H1 (cell line): Measurements from ENCODE around the gene RETSAT. TPM values are rescaled to one million over a fixed set of nuclear protein-coding genes. Genes with fewer than 3 reads are reported as not detected.

ENCODE experiments used
- CTCF ChIA-PET: fragments of 300-600 bp; sonication (Branson Sonifier 250); formaldehyde crosslinking; loops from one replicate; lab custom pipeline; 2021; ENCODE audit not compliant: partially characterized antibody; lab: Charles Lee
- POLR2A ChIA-PET: fragments of 300-600 bp; sonication (Branson Sonifier 250); formaldehyde crosslinking; loops from one replicate; lab custom pipeline; 2021; ENCODE audit warnings: inconsistent platforms; ENCODE audit not compliant: partially characterized antibody; lab: Charles Lee
- DNase-seq, 2 experiments: peaks; one replicate each; pipeline versions ENCODE4 v3.0.0 to v3.0.0-alpha.2; 2010 to 2022; ENCODE audit warnings: low spot score in 2 of 2, low read depth in 1 of 2, mixed read lengths in 1 of 2
- FAIRE-seq: peaks from 2 replicates; lab custom pipeline; 2011; peaks lifted over from hg19 to GRCh38; lab: Jason Lieb, UNC
- H2AFZ ChIP-seq: 2 replicates; pipeline ENCODE4 v1.8.1; 2012; ENCODE audit warnings: low read length, inconsistent platforms
- H2AK5ac ChIP-seq: 2 replicates; pipeline ENCODE4 v1.6.1; 2013; ENCODE audit warnings: low read depth, low read length
- H2BK120ac ChIP-seq: replicated peaks from 2 replicates; pipeline ENCODE3; 2013; ENCODE audit warnings: low read depth, low read length, inconsistent platforms
- H2BK12ac ChIP-seq: 2 replicates; pipeline ENCODE4 v1.6.1; 2013; ENCODE audit warnings: low read depth, low read length
- H2BK15ac ChIP-seq: 2 replicates; pipeline ENCODE4 v1.6.1; 2013; ENCODE audit warnings: low read length
- H2BK20ac ChIP-seq: 2 replicates; pipeline ENCODE4 v1.6.1; 2013; ENCODE audit warnings: low read length
- H2BK5ac ChIP-seq: 2 replicates; pipeline ENCODE4 v1.6.1; 2013; ENCODE audit warnings: low read depth, low read length
- H3K14ac ChIP-seq: 2 replicates; pipeline ENCODE4 v1.6.1; 2013; ENCODE audit warnings: inconsistent platforms; ENCODE audit not compliant: insufficient read length
- H3K18ac ChIP-seq: 2 replicates; pipeline ENCODE4 v1.6.1; 2013; ENCODE audit warnings: low read length; ENCODE audit errors: extremely low read depth
- H3K23ac ChIP-seq: 2 replicates; pipeline ENCODE4 v1.6.1; 2013; ENCODE audit warnings: inconsistent platforms; ENCODE audit not compliant: insufficient read length
- H3K23me2 ChIP-seq: 2 replicates; pipeline ENCODE4 v1.6.1; 2013; ENCODE audit warnings: low read depth, low read length
- H3K27ac ChIP-seq: 2 replicates; pipeline ENCODE4 v1.6.1; 2011; ENCODE audit warnings: low read depth, low read length, inconsistent platforms
- H3K27me3 ChIP-seq, 4 experiments: replicated peaks in 1 of 4; 1 replicate in 1 of 4; 2 replicates in 3 of 4; pipeline versions ENCODE4 v1.6.1 to v1.8.1; 2011 to 2013; ENCODE audit warnings: low read length in 3 of 4, mild to moderate bottlenecking in 3 of 4, inconsistent platforms in 2 of 4, mixed read lengths in 2 of 4, moderate library complexity in 1 of 4; ENCODE audit not compliant: control insufficient read depth in 3 of 4, insufficient read depth in 3 of 4; ENCODE audit errors: extremely low read depth in 1 of 4
- H3K36me3 ChIP-seq, 4 experiments: 2 replicates each; pipeline versions ENCODE4 v1.6.1 to v1.8.1; 2011 to 2013; ENCODE audit warnings: mild to moderate bottlenecking in 4 of 4, low read length in 3 of 4, moderate library complexity in 2 of 4, control low read depth in 1 of 4, inconsistent platforms in 1 of 4; ENCODE audit not compliant: insufficient read depth in 4 of 4, control insufficient read depth in 2 of 4
- H3K4ac ChIP-seq: replicated peaks from 2 replicates; pipeline ENCODE3; 2013; ENCODE audit warnings: low read length, low read depth, mixed read lengths, inconsistent platforms; ENCODE audit not compliant: insufficient read length
- H3K4me1 ChIP-seq, 4 experiments: replicated peaks in 1 of 4; 1 replicate in 1 of 4; 2 replicates in 3 of 4; pipeline versions ENCODE4 v1.6.1 to v1.8.1; 2011 to 2013; ENCODE audit warnings: low read length in 3 of 4, inconsistent platforms in 2 of 4, mixed read lengths in 1 of 4; ENCODE audit not compliant: insufficient read depth in 4 of 4, control insufficient read depth in 3 of 4
- H3K4me2 ChIP-seq, 2 experiments: 2 replicates each; pipeline versions ENCODE4 v1.6.1 to v1.8.1; 2011 to 2013; ENCODE audit warnings: low read depth in 2 of 2, low read length in 2 of 2, control low read depth in 1 of 2, inconsistent platforms in 1 of 2, mild to moderate bottlenecking in 1 of 2; ENCODE audit not compliant: insufficient read depth in 1 of 2
- H3K4me3 ChIP-seq, 4 experiments: fragments of 200-600, 300-600 bp in 1 of 4; sonication (generic), shearing (Covaris generic), sonication (Bioruptor Twin) in 1 of 4; 2 replicates each; pipeline versions ENCODE4 v1.5.1 to v1.8.1; 2011 to 2016; ENCODE audit warnings: low read length in 4 of 4, low read depth in 3 of 4, control low read depth in 2 of 4, inconsistent platforms in 2 of 4, mild to moderate bottlenecking in 2 of 4, mixed read lengths in 1 of 4, moderate library complexity in 1 of 4; ENCODE audit not compliant: insufficient read depth in 2 of 4; ENCODE audit errors: extremely low read depth in 1 of 4
- H3K56ac ChIP-seq: replicated peaks from 2 replicates; pipeline ENCODE3; 2013; ENCODE audit warnings: low read depth, mild to moderate bottlenecking, mixed read lengths, low read length, inconsistent platforms; ENCODE audit not compliant: insufficient read length
- H3K79me1 ChIP-seq: 2 replicates; pipeline ENCODE4 v1.6.1; 2013; ENCODE audit warnings: low read depth, low read length, control low read depth
- H3K79me2 ChIP-seq, 2 experiments: 2 replicates each; pipeline versions ENCODE4 v1.6.1 to v1.8.1; 2012 to 2013; ENCODE audit warnings: low read length in 2 of 2, mild to moderate bottlenecking in 2 of 2, inconsistent platforms in 1 of 2; ENCODE audit not compliant: insufficient read depth in 2 of 2, control insufficient read depth in 1 of 2
- H3K9ac ChIP-seq, 4 experiments: replicated peaks in 1 of 4; 1 replicate in 1 of 4; 2 replicates in 3 of 4; pipeline versions ENCODE4 v1.6.1 to v1.8.1; 2011 to 2013; ENCODE audit warnings: low read depth in 3 of 4, low read length in 3 of 4, control low read depth in 2 of 4, mild to moderate bottlenecking in 2 of 4, moderate library complexity in 2 of 4, inconsistent platforms in 1 of 4; ENCODE audit errors: extremely low read depth in 1 of 4
- H3K9me3 ChIP-seq, 2 experiments: 2 replicates each; pipeline versions ENCODE4 v1.6.1 to v1.8.1; 2012 to 2013; ENCODE audit warnings: mild to moderate bottlenecking in 2 of 2, moderate library complexity in 2 of 2, control low read depth in 1 of 2, inconsistent platforms in 1 of 2, low read depth in 1 of 2, low read length in 1 of 2, mixed read lengths in 1 of 2; ENCODE audit not compliant: insufficient read depth in 2 of 2
- H4K20me1 ChIP-seq, 2 experiments: replicated peaks in 1 of 2; 2 replicates each; pipeline versions ENCODE3 to v1.8.1; 2011 to 2013; ENCODE audit warnings: inconsistent platforms in 2 of 2, low read length in 2 of 2, mild to moderate bottlenecking in 1 of 2; ENCODE audit not compliant: insufficient read depth in 2 of 2, control insufficient read depth in 1 of 2
- H4K5ac ChIP-seq: 2 replicates; pipeline ENCODE4 v1.6.1; 2013; ENCODE audit warnings: low read length, low read depth, mixed read lengths, inconsistent platforms; ENCODE audit not compliant: insufficient read length
- H4K8ac ChIP-seq: 2 replicates; pipeline ENCODE4 v1.8.0; 2013; ENCODE audit warnings: mild to moderate bottlenecking, moderate library complexity, low read length, inconsistent platforms; ENCODE audit not compliant: insufficient read depth; ENCODE audit errors: extremely low read depth
- H4K91ac ChIP-seq: replicated peaks from 2 replicates; pipeline ENCODE3; 2013; ENCODE audit warnings: low read length, mixed read lengths, inconsistent platforms; ENCODE audit not compliant: insufficient read length
- BACH1 ChIP-seq: IDR thresholded peaks from 2 replicates; pipeline ENCODE4 v1.6.1; 2012; ENCODE audit warnings: low read length, improper control_type of control experiment
- BRCA1 ChIP-seq: IDR thresholded peaks from 2 replicates; pipeline ENCODE4 v1.6.1; 2012; ENCODE audit warnings: low read depth, low read length, improper control_type of control experiment
- CBX8 ChIP-seq: fragments of 300-800, 300-1000 bp; sonication (generic); IDR thresholded peaks from 2 replicates; pipeline ENCODE4 v1.7.1; 2016; ENCODE audit warnings: low read depth, low read length, borderline replicate concordance
- CHD2 ChIP-seq: IDR thresholded peaks from 2 replicates; pipeline ENCODE4 v1.6.1; 2012; ENCODE audit warnings: low read length, improper control_type of control experiment
- CREB1 ChIP-seq: IDR thresholded peaks from 2 replicates; pipeline ENCODE4 v1.6.1; 2012; ENCODE audit warnings: inconsistent platforms
- EP300 ChIP-seq, 2 experiments: IDR thresholded peaks; 1 replicate in 1 of 2; 2 replicates in 1 of 2; pipeline ENCODE4 v1.6.1; 2011 to 2012; ENCODE audit warnings: low read depth in 2 of 2, low read length in 2 of 2, mild to moderate bottlenecking in 2 of 2, borderline replicate concordance in 1 of 2, inconsistent platforms in 1 of 2, moderate library complexity in 1 of 2
- NANOG ChIP-seq: IDR thresholded peaks from 2 replicates; pipeline ENCODE4 v1.6.1; 2011; ENCODE audit warnings: low read length, low read depth, mild to moderate bottlenecking, inconsistent platforms; ENCODE audit not compliant: insufficient read depth, poor library complexity, severe bottlenecking
- NRF1 ChIP-seq: IDR thresholded peaks from 2 replicates; pipeline ENCODE4 v1.6.1; 2011; ENCODE audit warnings: mild to moderate bottlenecking, low read depth, low read length, improper control_type of control experiment
- RAD21 ChIP-seq, 2 experiments: IDR thresholded peaks in 1 of 2; conservative IDR thresholded peaks in 1 of 2; 2 replicates each; pipeline ENCODE4 v1.6.1; 2011; ENCODE audit warnings: low read depth in 2 of 2, low read length in 2 of 2, improper control_type of control experiment in 1 of 2, inconsistent platforms in 1 of 2, mild to moderate bottlenecking in 1 of 2, moderate library complexity in 1 of 2
- RNF2 ChIP-seq: fragments of 200-900, 300-1000 bp; sonication (generic); IDR thresholded peaks from 2 replicates; pipeline ENCODE4 v1.7.1; 2016; ENCODE audit warnings: borderline replicate concordance, low read depth, mild to moderate bottlenecking, antibody characterized with exemption, low read length; ENCODE audit not compliant: poor library complexity, severe bottlenecking; ENCODE audit errors: missing control alignments
- TCF12 ChIP-seq: IDR thresholded peaks from 2 replicates; pipeline ENCODE4 v1.6.1; 2011; ENCODE audit warnings: low read depth, mild to moderate bottlenecking, low read length
- YY1 ChIP-seq: IDR thresholded peaks from 2 replicates; pipeline ENCODE4 v1.6.1; 2011; ENCODE audit warnings: low read depth, mild to moderate bottlenecking, low read length
- WGBS, 2 experiments: shearing (Covaris generic) in 1 of 2; methylation state at CpG; one replicate each; pipeline versions ENCODE4 v1.1.6 to v1.1.7; 2013 to 2015; ENCODE audit warnings: low lambda C conversion rate in 2 of 2, mixed read lengths in 2 of 2, inconsistent platforms in 1 of 2, low coverage in 1 of 2, missing lambda C conversion rate in 1 of 2; ENCODE audit not compliant: insufficient replicate concordance in 2 of 2, insufficient coverage in 1 of 2, insufficient read length in 1 of 2; ENCODE audit errors: extremely low coverage in 1 of 2, missing lambda C conversion rate in 1 of 2; 5-methylcytosine and 5-hydroxymethylcytosine counted together
- polyA plus RNA-seq, 7 experiments: library from polyadenylated mRNA; depleted of rRNA in 3 of 7; stranded (reverse) in 5 of 7; unstranded in 2 of 7; fragments of >200 nt in 5 of 7; fragments of 200-250 nt in 2 of 7; gene quantifications; 1 replicate in 5 of 7; 2 replicates in 1 of 7; 4 replicates in 1 of 7; pipeline versions ENCODE4 v1.2.1 to v1.2.3, GENCODE V29; 2011 to 2013; ENCODE audit warnings: missing spikeins in 2 of 7, mixed read lengths in 2 of 7
- total RNA-seq: library from RNA; stranded (reverse); fragmentation: NEBNext Ultra II Directional; extraction: Animal tissue kit (Norgen Biotek cat#: 25700); gene quantifications from 2 replicates; pipeline ENCODE4 v1.2.1, GENCODE V29; 2021

RETSAT gene
- total and polyA plus RNA-seq, 2 of the 8 experiments (the other 6 are each of a cell fraction or from before 2014, with no cell fraction given): 15.8 to 16.7 TPM

DNA sequence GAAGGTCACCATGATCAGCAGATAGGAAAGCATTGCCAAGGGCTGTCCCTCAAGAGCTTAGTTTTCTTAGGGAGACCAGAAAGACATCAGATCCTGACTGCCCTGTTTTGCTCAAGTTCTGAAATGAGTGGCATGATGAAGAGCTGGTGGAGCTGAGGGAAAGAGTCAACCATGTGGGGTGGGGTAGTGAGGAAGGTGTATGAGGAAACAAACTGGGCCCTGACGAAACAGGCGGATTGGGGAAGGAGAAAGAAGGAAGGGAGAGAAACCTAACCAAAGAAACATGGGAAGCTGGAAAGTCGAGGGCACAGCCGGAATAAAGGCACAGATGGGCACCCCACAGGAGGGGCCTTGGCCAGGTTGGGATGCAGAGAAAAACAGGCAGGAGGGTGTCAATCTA is 34.5 kb downstream of the RETSAT start:
- H3K27me3 ChIP-seq: no peaks in the 10 kb centered on the region
- FAIRE-seq (no peak), DNase-seq (no peak)
- no peaks in the 10 kb centered on the region for H3K9me3 ChIP-seq
- H3K79me1 ChIP-seq: peaks cover 8% of the 10 kb centered on the region
- peaks cover 3 to 11% of the 10 kb centered on the region in 2 experiments for H4K20me1 ChIP-seq
- no peak overlapping the region for H2BK12ac ChIP-seq
- H2BK15ac ChIP-seq: no peak overlapping the region
- no peak overlapping the region for H3K4ac ChIP-seq
- no peak overlapping the region for H3K27ac ChIP-seq
- no peaks in the 10 kb centered on the region; a peak in 1 of 4 replicates for H3K79me2 ChIP-seq
- H3K23me2 ChIP-seq: no peaks in the 10 kb centered on the region
- no peak overlapping the region for H2BK5ac ChIP-seq
- no peaks in the 10 kb centered on the region for H3K4me1 ChIP-seq
- no peak overlapping the region for H3K4me2 ChIP-seq
- WGBS, 2 experiments: 98% methylated on average over 4 of the region's 4 CpGs; no CpG with 5 or more reads in 1 of the 2 experiments
- H3K56ac ChIP-seq: no peak overlapping the region
- peaks cover 17 to 52% (median 32%) of the 10 kb centered on the region in 4 experiments for H3K36me3 ChIP-seq
- H2BK20ac ChIP-seq: no peak overlapping the region
- H2AK5ac ChIP-seq: no peak overlapping the region
- H4K91ac ChIP-seq: no peak overlapping the region
- H3K4me3 ChIP-seq: no peak overlapping the region
- ChIA-PET CTCF (interaction anchor here (0.7 to 2.0 kb wide), 8 partner anchors 10 to 259 kb away, joined by 3 to 8 read pairs (median 3); no protein-coding TSS in a partner anchor), POLR2A (interaction anchor here (0.9 to 9.1 kb wide), 6 partner anchors 6 to 222 kb away, joined by 3 to 70 read pairs (median 6); partner anchors contain the start of genes ELMOD3, MAT2A and TGOLN2)
- no peak overlapping the region for H3K14ac ChIP-seq
- H4K8ac ChIP-seq: no peak overlapping the region
- no peak overlapping the region for H4K5ac ChIP-seq
- no peak overlapping the region for H3K9ac ChIP-seq
- TF ChIP-seq BACH1: no peak
- TF ChIP-seq YY1: no peak
- TF ChIP-seq BRCA1: no peak
- no peak for TF ChIP-seq CHD2
- no peak for TF ChIP-seq EP300 (IDR thresholded peaks at IDR 0.05; ENCODE audit: borderline replicate concordance in 1 of 2, low read depth in 2 of 2, low read length in 2 of 2)
- no peak for TF ChIP-seq TCF12
- TF ChIP-seq RNF2: no peak
- no peak for TF ChIP-seq RAD21 (IDR thresholded peaks at IDR 0.05 in 1 of 2, conservative IDR thresholded peaks at IDR 0.05 in 1 of 2; ENCODE audit: low read depth in 2 of 2, low read length in 2 of 2)
- no peak for TF ChIP-seq NRF1
- no peak for TF ChIP-seq CBX8
- TF ChIP-seq CREB1: no peak
- TF ChIP-seq NANOG: no peak
- no peak overlapping the region for H3K23ac ChIP-seq
- H3K18ac ChIP-seq: no peak overlapping the region
- no peak overlapping the region for H2AFZ ChIP-seq
- no peak overlapping the region for H2BK120ac ChIP-seq
